Stimulated activated CD8-positive, alpha-beta memory T cell treated with anti-CD3 and anti-CD28 coated beads, Interleukin-15, amount 100 ng/mL, for 24 hours (primary cell): ENCODE data around the gene FUT8.

Experiments
- DNase-seq: peaks from one replicate; pipeline ENCODE4 v3.0.0-alpha.2; 2020; ENCODE audit warnings: low read depth

FUT8 gene

DNA sequence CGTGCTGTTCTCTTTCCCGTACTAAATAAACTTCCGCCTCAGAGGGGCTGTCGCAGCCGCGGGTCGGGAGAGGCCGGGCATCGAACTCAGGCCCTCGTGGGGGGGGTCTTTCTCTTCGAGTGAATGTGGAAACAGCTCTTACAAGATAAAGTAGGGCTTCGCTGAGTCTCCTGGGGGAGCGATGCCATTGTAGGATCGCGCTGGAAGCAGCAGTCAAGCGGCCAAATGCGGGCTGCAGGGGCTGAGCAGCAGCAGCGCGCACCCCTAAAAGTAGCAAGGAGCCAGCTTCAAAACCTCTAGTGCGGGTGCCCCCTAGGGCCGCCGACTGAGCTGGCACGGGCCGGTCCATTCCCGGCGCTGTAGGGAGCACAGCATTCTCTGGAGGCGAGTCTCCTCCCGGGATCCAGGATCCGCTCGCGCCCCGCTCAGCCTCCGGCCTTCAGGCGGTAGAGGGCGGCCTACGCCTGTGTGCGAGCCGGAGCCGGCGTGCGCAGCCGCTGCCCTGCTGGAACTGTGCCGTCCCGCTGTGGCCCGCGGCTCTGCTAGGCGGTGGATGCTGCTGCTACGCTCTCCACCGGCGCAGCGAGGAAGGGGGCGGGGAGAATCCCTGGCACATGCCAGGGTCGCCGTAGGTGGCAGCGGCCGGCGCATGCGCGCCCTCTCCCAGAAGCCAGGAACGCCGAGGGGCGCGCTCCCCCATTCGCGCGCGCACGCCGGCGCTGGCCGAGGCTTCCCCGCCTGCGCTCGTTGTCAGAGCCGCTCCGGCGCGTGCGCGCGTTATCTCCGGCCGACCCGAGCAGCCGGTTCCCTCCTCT, at the start of gene FUT8:
Gene FUT8 (plus strand): TSS at position 699 of the 815 bp plus-strand sequence. CDS start 148,834 bp downstream, outside the sequence.
- peak; percentile 83 for DNase-seq

DNA sequence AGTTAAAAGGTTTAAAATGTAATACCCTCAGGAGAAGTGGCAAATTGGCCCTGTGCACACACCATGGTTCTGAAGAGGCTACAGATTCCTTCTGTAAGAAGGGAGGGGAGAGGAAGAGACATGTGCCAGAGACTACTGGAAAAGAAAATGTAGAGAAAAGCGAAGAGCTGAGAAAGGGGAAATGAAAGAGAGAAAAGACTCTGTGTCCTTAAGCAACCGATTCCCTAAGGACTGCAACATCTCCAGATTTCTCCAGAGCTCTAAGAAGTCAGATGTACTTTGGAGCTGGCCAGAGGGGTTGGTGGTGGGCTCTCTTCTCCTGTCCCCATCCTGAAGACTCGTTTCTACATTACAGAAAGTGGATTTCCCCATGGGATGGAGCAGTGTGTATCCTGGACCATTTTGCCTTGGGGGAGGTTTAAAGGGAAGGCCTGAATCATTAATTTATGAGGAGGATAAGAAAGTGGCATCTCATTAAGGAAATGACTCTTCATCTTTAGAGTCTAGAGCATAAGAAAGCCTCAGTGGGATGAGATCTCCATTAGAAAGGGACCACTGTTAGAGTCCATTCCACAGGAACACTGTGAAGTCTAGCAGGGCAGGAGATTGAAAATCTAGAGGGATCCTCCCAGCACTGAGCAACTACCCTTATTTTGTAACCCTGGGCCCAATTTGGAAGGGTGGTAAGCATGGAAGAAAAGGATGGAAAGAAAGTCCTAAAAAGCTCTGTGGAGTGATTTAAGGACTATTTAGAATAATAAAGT, 45.5 kb upstream of the FUT8 start:
- DNase-seq, result no peak

DNA sequence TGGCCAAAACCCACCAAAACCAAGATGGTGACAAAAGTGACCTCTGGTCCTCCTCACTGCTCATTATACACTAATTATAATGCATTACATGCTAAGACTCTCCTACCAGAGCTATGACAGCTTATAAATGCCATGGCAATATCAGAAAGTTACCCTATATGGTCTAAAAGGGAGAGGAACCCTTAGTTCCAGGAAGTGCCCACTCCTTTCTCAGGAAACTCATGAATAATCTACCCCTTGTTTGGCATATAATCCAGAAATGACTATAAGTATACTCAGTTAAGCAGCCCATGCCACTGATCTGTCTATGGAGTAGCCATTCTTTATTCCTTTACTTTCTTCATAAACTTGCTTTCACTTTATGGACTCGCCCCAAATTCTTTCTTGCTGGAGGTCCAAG, 43.0 kb upstream of the FUT8 start:
- DNase-seq, result no peak

DNA sequence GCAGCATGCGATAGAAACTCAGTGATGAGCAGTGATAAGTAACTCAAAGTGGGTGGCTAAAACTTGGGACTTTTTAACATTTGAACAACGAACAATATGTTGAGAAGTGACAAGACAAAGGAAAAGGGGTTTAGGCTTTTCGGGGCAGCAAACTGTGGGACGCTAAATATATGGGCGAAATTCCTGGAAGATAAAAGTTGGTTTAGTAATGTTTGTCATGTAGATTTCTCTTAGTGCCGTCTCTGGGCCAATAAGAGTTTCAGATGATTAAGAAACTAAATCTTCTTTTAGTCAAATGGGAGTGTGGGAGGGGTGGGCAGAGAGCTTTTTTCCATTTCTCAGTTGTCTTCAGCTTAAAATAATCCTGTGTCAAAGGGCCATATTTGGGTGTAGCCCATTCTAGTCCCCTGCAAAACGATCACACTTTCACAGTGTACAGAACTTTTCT, 41.7 kb upstream of the FUT8 start:
- DNase-seq, result no peak

DNA sequence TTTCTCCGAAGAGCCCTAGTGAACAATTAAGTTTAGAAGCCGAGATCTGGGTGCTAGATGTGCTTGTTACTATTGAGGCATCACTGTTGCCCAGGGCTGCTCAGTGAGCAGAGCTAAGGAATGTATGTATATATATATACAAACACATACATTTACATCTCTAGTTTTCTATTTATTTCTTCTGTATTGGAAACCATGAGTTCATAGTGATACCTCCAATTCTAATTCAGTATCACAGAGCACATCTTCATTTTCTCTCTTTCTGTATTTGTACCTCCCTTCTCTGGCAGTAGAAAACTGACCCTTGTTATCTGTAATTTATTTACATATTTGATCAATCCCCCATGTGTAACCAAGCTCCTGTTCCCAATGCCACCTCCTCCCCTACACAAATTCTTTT, 40.7 kb upstream of the FUT8 start:
- DNase-seq, result no peak

DNA sequence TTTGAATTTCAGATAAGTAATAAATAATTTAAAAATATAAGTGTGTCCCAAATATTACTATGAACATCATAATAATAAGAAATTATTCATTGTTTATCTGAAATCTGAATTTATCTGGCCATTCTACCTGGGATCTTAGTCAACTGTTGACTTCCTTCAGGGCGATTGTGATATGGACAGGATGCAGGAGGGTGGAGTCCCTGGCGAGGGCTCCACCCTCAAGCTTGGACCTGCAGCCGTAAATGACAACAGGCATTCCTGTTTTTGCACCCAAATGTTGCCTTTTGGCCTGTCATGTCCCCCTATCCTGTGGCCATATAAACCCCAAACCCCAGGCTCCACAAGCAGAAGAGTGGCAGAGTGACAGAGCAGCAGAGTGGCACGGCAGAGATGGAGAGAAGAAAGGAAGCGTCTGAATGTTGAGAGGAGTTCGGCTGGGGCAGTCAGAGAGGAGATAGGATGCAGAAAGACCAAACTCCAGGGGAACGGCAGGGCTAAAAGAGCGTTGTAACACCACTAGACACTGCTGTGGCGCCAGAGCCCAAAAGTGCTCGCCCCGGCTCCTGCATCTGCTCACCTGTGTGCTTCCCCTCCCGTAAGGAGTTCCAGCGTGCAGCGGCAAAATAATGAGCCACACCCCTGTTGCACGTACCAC, 39.4 kb upstream of the FUT8 start:
- DNase-seq, result no peak

DNA sequence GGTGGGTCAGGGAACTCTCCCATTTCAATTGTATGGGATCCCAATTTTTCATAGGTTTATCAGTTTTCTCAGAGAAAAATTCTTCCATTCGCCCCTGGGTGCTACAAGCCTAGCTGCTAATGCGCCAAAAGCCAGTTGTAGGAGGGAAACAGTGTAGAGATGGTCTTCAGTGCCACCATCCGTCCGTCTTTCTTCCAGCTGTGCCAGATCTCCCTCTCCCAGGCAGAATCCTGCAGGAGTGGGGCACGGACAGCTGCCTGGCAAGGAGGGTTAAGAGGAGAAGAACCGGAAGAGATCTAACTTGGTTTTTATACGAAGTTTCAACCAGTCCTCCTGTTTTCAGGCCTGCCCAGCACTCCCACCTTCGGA, 38.9 kb upstream of the FUT8 start:
- no peak for DNase-seq

DNA sequence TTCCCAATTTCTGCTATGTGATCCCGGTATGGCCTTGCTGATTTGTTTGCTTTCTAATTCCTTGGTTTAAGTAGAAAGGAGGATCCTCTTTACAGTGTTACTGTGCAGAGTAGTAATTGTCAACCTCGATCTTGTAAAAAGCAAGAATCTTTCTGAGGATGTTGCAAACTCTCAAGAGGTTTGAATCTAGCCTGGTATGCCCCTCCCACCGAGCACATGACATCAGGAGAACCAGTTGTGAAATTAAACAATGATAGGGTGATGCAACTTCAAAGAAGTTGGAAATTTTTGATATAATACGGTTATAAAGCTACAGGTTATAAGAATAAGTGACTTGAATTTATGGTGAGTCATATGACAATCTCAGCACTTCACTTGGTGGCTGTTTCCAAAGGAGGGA, 35.0 kb upstream of the FUT8 start:
- DNase-seq, result no peak

DNA sequence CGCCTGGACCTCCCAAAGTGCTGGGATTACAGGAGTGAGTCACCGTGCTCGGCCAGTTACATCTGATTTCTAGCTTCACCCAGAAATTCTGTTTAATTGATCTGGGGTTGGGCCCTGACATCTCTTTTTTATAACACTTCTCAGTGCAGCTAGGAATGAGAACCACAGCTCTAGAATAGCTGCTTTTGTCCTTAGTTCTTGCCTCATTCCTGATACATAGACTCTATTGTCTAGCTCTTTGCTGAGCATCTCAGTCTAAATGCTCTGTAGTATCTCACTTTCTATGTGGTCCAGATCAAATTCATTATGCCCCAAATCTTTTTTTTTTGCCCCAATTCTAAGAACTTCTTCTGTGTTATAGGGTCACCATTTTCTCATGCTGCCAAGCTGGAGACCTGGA, 29.9 kb upstream of the FUT8 start:
- DNase-seq, result no peak

DNA sequence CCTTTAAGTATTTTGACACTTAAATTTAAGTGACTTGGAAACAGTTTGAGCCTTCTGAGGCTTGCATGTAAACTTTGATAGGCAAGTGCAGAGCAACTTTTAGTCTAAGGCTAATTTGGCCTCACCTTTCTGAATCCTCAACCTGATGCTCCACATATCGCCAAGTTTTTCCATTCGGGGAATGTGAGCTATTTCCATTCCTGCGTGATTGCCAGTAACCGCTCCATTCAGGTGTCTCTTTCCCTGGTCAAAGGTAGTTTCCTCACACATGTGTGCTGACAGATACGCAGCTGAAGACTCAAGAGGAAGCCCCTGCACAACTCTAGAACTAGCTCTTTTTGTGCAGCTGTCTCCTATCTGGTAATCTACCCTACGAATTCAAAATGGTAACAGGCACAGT, 25.4 kb upstream of the FUT8 start:
- no peak for DNase-seq

DNA sequence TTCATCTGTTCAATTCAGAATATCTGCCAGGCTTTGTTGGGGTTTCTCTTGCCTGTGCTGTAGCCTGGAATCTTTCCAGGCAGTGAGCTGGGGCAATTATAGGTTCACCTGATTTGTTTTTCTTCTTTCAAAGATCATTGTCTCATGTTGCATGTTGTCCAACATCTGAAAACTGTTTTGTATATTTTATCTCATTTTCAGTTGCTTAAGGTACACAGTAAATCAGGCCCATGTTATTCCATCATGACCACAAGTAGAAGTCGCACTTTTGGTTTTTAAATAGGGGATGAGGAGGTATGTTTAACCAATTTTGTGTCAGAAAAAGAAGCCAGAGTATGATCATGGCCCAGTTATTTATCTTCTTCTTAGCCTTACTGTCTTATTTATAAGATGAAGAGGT, 24.9 kb upstream of the FUT8 start:
- no peak for DNase-seq

DNA sequence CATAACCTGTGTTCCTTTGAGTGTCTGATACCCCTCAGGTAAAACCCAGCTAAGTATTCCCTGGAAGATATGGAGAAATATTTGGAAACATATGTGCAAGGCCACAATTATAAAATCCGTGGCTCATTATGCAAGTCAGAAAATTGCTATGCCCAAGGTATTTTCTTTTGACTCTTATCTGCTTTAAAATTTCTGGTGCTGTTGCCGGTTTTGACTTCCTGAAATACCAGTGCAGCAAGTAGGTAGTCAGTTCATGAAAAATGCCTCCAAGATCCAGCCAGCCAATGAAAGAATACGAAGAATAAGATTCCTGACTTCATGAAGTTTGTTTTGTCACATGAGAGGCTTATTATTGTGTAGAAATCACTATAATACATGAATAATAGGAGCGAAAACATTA, 20.2 kb upstream of the FUT8 start:
- no peak for DNase-seq

DNA sequence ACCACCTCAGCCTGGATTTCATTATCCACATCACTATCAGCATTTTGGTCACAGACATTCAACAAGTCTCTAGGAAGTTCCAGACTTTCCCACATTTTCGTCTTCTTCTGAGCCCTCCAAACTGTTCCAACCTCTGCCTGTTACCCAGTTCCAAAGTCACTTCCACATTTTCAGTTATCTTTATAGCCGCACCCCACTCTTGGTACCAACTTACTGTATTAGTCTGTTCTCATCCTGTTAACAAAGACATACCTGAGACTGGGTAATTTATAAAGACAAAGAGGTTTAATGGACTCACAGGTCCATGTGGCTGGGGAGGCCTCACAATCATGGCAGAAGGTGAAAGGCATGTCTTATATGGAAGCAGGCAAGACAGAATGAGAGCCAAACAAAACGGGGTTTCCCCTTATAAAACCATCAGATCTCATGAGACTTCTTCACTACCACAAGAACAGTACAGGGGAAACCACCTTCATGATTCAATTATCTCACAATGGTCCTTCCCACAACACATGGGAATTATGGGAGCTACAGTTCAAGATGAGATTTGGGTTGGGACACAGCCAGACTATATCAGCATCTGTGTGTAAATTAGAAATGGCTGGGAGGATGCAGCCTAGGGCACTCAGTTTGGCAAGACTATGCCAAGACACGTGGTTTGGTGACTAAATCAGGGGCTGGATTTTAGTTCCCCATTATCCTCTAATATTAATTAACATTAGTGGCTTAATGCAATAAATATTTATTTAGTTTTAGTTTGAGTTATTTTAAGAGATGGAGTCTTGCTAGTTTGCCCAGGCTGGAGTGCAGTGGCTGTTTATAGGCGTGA, 16.2 kb upstream of the FUT8 start:
- no peak for DNase-seq

DNA sequence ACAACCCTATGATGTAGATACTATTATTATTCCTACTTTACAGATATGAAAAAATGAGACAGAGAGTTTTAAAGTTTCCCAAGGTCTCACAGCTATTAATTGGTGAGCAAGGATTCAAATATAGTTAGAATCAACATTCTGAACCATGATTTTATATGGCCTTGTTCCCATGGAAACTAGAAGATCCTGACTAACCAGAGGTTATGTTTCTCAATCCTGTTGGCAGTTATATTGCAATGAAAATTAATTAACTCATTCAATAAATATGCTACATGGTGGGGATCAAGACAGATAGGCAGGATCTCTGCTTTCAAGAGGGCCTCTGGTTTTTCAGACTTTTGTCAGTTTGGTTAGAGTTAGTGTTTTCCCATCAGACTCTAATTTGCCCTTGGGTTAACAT, 9.3 kb upstream of the FUT8 start:
- DNase-seq, result no peak

DNA sequence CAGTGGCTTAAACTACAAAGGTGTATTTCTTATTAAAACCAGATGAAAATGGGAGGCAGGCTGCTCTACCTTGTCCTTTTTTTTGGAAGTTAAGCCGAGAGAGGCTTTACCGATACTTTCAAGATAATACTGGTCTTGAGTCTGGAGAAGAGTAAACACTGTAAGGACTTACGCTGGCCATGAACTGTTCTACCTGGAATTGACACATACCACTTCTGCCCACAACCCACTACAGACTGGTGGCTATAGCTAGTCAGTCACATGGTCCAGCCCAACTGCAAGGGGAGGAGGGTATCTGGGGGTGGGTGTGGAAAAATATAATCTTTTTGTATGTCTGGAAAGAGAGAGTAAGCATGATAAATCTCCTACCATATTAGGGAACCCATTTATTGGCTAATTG, 4.4 kb upstream of the FUT8 start:
- no peak for DNase-seq

DNA sequence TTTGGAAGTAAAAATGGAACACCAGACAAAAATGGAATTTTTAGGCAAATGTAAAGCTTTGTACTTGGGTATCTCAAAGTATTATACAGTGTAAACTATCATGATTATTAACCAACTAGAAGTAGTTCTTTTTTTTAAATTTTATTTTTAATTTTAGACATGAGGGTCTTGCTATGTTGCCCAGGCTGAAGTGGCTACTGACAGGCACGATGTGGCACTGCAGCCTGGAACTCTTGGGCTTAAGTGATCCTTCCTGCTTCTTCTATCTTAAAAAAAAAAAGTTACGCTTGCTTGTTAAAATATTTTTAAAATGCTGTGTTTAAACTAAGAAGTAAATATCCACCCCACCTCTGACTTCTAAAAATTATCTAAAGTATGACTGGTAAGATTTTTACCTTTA, 1.9 kb upstream of the FUT8 start:
- DNase-seq, result no peak

DNA sequence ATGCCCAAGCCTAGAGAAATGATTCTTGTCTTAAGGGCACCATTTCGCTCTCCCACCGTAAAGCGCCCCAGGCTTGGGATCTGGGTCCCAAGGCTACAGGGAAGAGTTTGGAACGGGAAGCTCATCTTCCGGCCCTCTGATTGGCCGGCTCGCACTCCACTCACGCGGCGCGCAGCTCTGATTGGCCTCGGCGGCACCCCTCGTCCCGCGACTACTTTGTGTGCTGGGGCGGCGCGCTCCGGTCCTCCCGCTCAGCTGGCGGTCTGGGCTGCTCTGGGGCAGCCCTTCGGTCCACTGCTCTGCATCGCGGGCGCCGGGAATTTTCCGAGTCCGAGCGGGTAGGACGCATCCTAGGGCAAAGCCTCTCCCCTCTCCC, 886 bp upstream of the FUT8 start:
- peak; percentile 59 for DNase-seq

DNA sequence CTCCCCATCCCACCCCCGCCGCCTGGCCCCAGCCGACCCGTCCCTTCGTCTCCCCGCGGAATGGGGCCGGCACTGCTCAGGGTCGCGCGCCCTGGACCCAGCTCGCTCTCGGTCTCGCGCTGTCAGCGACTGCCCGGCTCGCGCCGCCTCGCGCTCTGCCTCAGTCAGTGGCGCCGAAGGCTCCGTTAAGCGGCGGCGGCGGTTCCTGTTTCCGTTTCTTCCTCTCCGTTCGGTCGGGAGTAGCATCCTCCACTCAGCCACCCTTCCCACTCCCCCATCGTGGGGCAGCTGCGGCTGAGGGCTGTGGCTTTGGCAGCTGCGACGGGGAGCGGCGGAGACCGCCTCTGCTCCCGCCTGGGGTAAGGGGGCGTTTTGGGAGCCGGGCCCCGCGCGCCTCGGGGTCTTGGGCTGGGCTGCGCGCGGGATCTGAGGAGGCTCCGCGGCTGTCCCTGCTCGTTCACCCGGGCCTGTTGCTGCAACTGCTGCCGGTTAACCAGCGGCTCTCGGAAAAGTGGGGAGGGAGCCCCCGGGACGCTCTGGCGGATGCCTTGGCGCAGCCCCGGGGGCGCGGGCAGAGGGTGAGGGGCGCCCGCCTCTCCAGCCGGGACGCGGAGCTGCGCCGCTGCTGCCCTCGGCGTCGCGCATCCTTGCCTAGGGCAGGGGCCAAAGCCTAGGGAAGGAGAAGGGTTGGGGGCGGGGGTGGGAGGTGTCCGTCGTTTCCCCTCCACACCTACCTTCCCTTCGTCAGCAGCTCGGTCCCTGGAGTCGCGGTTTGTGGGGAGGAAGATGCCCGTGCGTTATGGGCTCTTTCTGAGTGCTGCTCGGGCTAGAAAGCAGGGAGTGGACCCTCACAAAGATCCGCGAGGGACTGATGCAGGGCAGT, 567 bp downstream of the FUT8 start:
- peak; percentile 44 for DNase-seq

DNA sequence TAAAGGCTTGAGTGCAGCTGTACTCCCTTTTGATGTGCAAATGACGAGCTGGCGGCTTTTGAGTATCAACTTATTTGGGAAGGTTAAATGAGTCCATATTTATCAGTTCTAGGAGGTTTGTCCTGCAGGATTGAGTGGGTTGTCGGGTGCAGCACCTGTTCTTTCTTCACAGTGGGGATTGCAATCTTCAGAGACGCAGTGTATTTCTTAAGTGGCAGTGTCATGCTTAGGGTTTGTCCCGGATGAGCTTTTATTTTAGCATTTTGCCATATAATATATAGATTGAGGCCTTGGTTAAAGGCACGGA, 1.2 kb downstream of the FUT8 start:
- DNase-seq, result no peak

DNA sequence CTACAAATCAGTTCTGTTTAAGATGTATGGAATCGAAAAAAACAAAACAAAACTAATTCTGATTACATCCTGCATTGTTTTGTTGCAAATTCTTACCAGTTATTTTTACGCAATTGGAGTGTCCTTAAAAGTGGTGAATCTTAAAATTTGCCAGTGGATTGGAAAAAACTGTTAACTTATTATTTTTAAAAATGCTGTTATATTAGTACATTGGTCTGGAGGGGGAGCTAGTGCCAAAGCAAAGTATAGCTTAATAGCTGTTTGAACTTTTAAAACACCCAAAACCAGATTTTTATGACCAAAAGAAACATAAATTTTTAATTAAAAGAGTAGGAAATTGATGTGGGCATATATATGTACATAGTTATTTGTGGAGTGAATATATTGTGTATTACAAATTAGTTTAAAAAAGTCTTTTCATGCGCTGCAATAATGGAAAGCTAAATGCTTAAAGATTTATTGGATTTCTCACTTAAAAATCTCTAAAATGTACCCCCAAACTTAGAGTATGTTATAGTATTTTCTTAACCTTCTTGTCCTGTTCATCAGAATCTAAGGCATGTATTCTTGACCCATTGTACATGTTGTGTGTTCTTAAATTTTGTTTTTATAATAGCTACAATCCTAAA, 2.5 kb downstream of the FUT8 start:
- DNase-seq, result no peak

DNA sequence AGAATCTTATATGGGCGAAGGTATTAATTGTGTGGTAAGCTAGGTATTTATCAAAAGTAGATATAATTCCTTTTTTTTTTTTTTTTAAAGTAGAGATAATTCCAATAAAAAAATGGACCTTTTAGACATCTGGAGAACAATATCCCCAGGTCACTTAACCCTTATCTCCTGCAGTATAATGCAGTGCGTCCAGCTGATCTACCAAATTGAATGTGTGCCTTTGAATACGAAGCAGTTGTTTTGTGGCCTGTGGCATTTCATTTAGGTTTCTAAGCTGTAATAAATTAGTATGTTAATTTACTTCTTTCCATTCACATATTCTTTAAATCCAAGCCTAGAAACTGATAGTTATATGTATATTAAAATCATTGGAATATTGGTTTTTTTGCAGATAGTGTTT, 3.1 kb downstream of the FUT8 start:
- no peak for DNase-seq
